ENCODE results near the gene POLK.
"Not testable (repeated sequence)": the region's sequence is repeated elsewhere in the genome, so short reads cannot be mapped to it uniquely, and the experiment has no call there.

The POLK gene

GRCh38 chr5:75552764-75553163 lies 41.1 kb downstream of the POLK start:
- DNase-seq: no peak

GRCh38 chr5:75553358-75553757 lies 41.7 kb downstream of the POLK start:
- DNase-seq: no peak

GRCh38 chr5:75558221-75558620 lies 46.5 kb downstream of the POLK start:
- peak; percentile 70 for DNase-seq

DNA sequence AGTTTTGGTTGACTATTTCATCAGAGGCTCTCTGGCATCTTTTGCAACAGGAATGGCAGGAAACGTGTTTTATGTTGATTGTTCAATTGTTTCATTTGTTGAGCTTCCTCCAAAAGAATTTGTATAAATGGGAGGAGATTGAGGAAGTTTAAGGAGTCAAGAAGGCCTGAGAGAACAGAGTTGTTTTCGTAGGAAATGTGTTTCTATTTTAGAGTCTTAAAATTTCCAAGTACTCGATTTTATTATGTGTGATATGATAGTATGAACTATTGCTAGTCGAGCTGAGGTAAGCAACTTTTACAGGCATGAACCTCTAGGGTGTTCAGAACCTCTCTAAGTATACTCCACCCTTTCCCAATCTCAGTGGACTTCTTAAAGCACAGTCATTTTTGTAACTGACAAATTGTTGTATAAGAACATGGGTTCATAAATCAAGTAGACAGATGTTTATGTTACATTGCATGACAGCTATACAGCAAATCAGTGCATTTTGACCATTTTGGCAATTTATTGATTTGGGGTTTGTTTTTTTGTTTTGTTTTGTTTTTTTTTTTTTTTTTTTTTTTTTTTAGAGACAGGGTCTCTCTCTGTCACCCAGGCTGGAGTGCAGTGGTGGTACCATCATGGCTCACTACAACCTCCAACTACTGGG lies 47.4 kb downstream of the POLK start:
- DNase-seq: no peak

DNA sequence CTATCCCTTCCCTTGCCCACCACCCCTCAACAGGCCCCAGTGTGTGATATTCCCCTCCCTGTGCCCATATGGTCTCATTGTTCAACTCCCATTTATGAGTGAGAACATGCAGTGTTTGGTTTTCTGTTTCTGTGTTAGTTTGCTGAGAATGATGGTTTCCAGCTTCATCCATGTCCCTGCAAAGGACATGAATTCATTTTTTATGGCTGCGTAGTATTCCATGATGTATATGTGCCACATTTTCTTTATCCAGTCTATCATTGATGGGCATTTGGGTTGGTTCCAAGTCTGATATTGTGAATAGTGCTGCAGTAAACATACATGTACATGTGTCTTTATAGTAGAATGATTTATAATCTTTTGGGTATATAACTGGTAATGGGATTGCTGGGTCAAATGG lies 49.0 kb downstream of the POLK start:
- not testable (repeated sequence) for DNase-seq

DNA sequence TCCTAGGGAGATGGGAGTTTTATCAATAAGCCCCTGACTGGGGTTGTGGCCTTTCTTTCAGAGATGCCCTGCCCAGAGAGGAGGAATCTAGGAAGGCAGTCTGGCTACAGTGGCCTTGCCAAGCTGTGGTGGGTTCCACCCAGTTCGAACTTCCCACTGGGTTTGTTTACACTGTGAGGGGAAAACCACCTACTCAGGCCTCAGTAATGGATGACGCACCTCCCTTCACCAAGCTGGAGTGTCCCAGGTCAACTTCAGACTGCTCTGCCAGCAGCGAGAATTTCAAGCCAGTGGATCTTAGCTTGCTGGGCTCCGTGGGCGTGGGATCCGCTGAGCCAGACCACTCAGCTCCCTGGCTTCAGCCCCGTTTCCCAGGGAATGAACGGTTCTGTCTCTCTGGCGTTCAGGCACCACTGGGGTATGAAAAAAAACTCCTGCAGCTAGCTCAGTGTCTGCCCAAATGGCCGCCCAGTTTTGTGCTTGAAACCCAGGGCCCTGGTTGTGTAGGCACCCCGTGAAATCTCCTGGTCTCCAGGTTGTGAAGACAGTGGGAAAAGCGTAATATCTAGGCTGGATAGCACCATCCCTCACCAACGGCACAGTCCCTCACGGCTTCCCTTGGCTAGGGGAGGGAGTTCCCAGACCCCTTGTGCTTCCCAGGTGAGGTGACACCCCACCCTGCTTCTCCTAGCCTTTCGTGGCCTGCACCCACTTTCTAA lies 54.5 kb downstream of the POLK start:
- DNase-seq: peak; percentile 35

GRCh38 chr5:75566710-75567309 lies 55.1 kb downstream of the POLK start:
- peak; percentile 94 for DNase-seq

DNA sequence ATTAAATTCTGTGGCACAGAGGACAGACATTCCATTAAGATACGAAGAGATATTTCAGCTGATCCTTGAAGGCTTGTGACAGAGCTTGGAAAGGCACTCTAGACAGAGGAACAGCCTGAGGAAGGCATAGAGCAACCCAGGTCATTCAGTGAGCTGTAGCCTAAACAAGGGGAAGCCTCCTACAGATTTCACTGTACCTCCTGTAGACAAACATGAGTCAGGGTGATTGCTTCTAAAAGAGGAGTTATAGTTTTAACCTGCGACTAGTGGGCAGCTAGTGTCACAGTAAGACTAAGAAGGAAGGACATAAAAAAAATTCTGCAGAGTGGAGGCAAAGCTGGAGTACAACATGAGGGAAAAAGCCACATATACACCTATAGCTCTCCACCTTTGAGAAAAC lies 56.0 kb downstream of the POLK start:
- peak; percentile 41 for DNase-seq

DNA sequence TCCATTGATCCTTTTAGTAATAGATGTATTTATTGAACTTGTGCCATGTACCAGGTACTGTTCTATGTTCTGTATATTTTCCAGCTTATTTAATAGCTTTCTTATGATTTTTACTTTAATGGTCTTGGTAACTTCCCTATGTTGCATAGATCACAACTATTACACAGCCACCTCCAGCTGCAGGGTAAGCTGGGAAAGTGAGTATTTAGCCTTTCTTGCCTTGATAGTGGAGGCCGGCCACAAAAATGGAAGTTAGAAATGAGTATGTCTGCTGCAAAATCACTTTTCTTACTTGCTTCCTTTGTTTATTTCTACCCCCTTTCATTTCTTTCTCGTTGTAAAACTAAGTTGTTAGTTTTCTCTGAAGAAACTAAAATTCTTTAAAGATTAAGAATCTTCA lies 56.5 kb downstream of the POLK start:
- DNase-seq: no peak

GRCh38 chr5:75571547-75571946 lies 59.9 kb downstream of the POLK start:
- no peak for DNase-seq

- peak; percentile 18 for DNase-seq
These were observed 63.1 kb downstream of the POLK start for GRCh38 chr5:75574791-75575190.

DNA sequence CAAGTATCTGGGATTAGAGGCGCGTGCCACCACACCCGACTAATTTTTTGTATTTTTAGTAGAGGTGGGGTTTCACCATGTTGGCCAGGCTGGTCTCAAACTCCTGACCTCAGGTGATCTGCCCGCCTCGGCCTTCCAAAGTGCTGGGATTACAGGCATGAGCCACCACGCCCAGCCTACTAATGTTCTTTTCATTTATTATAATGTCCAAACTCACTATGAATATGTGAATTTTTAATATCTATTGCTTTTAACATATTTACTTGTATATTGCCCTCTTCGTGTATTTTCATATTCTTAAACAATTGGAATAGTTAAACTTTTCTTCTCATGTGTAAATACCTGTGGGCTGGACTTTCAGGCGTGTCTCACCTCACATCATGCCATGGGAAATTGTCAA lies 66.6 kb downstream of the POLK start:
- not testable (repeated sequence) for DNase-seq

GRCh38 chr5:75584641-75585040 lies 73.0 kb downstream of the POLK start:
- no peak for DNase-seq

DNA sequence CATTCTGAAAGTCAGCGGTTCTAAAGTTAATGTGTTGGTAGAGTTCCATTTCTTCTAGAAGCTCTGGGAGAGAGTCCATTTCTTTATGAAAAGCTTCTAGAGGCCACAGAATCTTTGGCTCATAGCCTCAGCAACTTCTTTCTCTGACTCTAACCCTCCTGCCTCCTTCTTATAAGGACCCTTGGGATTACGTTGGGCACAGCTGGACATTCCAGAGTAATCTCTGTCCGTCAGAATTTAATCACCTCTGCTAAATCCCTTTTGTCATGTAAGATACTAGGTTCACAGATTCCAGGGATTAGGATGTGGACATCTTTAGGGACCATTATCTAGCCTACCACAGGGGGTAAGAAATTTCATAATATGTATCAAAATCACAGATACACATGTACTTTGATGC lies 77.0 kb downstream of the POLK start:
- peak; percentile 35 for DNase-seq

- no peak for DNase-seq
These were observed 88.8 kb downstream of the POLK start for GRCh38 chr5:75600535-75600934.

- no peak for DNase-seq
These were observed 89.9 kb downstream of the POLK start for GRCh38 chr5:75601567-75601966.

GRCh38 chr5:75601996-75602395 lies 90.3 kb downstream of the POLK start:
- peak; percentile 69 for DNase-seq

- DNase-seq: peak; percentile 56
These were observed 91.7 kb downstream of the POLK start for GRCh38 chr5:75603371-75603770.

- DNase-seq: no peak
These were observed 92.1 kb downstream of the POLK start for GRCh38 chr5:75603821-75604220.

- DNase-seq: not testable (repeated sequence)
These were observed 95.7 kb downstream of the POLK start for GRCh38 chr5:75607341-75607740.

DNA sequence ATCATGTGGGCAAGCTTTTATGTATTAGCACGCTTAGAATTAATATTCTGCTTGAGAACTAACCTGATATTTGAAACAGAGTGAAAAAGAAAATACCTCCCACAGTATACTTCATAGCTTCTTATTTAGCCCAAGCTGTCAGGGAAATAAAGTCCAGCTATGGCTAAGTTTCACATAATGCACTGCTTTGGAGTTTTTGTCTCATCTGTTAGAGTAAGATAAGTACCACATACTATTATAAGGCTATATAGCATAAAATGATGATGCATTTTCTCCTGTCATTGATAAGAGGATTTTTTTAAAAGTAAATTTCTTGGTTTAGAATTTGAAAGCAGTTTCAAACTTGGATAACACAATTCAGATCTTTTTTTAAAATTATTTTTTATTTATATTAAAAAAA lies 97.2 kb downstream of the POLK start:
- no peak for DNase-seq

DNA sequence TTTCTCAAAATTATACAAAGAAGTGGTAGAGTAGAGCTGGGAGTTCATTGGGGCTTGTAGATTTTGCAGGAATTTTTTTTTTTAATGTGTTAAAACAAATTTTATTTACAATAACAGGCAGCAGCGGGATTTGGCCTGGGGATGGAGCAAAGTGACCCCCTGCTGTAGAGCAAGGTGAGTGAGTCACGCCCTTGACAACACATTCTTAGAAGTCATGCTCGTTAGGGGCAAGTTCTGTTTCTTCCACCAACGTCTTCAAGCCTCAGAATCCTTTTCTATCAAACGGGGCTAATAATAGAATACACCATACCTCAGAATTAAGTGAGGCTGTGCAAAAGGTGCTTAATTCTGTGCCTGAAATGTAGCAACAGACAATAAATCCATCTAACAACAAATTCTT lies 98.5 kb downstream of the POLK start:
- DNase-seq: no peak

DNA sequence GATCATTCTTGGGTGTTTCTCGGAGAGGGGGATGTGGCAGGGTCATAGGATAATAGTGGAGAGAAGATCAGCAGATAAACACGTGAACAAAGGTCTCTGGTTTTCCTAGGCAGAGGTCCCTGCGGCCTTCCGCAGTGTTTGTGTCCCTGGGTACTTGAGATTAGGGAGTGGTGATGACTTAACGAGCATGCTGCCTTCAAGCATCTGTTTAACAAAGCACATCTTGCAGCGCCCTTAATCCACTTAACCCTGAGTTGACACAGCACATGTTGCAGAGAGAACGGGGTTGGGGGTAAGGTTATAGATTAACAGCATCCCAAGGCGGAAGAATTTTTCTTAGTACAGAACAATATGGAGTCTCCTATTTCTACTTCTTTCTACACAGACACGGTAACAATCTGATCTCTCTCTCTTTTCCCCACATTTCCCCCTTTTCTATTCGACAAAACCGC lies 99.2 kb downstream of the POLK start:
- DNase-seq: not testable (repeated sequence)
